Bronchial epithelial cell (primary cell): Measurements from ENCODE around the gene ZNF597. TPM values are rescaled to one million over a fixed set of nuclear protein-coding genes. Genes with fewer than 3 reads are reported as not detected.

ENCODE experiments used
- DNase-seq: peaks from one replicate; pipeline ENCODE4 v3.0.0-alpha.2; 2010; ENCODE audit warnings: low read depth
- FAIRE-seq: peaks from 2 replicates; lab custom pipeline; 2011; peaks lifted over from hg19 to GRCh38; lab: Jason Lieb, UNC
- H3K27me3 ChIP-seq: 2 replicates; pipeline ENCODE4 v1.5.1; 2011; ENCODE audit warnings: low read length; ENCODE audit not compliant: control insufficient read depth, insufficient read depth
- H3K36me3 ChIP-seq: 2 replicates; pipeline ENCODE4 v1.5.1; 2011; ENCODE audit warnings: low read length; ENCODE audit not compliant: control insufficient read depth, insufficient read depth
- H3K4me3 ChIP-seq: 2 replicates; pipeline ENCODE4 v1.5.1; 2011; ENCODE audit warnings: mild to moderate bottlenecking, low read depth, low read length, control low read depth
- CTCF ChIP-seq: IDR thresholded peaks from 2 replicates; pipeline ENCODE4 v1.5.1; 2011; ENCODE audit warnings: mild to moderate bottlenecking, moderate library complexity, low read length, control low read depth, inconsistent platforms; ENCODE audit not compliant: insufficient read depth, severe bottlenecking
- total RNA-seq: library from RNA; depleted of rRNA; stranded (reverse); fragments of >200 nt; gene quantifications from 2 replicates; pipeline ENCODE4 v1.2.1, GENCODE V29; 2014

ZNF597 gene
- total RNA-seq, 1 donor from 2014 or later: 1.3 TPM

DNA sequence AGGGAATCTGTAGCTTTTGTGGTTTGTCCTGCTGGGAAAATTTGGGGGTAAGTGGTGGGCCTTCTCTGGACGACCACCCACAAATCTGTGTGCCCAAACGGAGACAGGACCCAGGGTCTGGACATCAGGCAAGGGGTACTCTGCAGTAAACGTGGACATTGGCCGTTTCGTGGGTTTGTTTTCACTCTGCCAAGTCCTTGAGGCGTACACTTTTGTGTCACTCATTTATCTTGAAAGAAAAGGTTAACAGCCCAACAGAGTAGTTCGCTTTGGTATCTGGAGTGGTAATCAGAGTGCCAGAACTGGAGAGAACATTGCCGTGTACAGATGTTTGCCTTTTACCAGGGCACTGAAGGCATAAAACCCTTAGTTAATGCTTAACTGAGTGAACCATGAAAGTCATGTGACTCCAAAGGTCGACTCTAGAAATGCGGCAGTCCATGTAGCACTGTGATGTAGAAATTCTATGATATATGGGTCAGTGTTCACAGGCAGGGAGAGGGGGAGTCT lies 15.6 kb upstream of the ZNF597 start:
- DNase-seq: peak; percentile 17
- Histone ChIP-seq H3K27me3 (no peaks in the 10 kb centered on the region), H3K36me3 (no peaks in the 10 kb centered on the region), H3K4me3 (peak overlapping the region; percentile 71)
- FAIRE-seq: no peak
- no peak for TF ChIP-seq CTCF

GRCh38 chr16:3458278-3458851 lies 15.1 kb upstream of the ZNF597 start:
- FAIRE-seq: no peak
- peak; percentile 18 for DNase-seq

DNA sequence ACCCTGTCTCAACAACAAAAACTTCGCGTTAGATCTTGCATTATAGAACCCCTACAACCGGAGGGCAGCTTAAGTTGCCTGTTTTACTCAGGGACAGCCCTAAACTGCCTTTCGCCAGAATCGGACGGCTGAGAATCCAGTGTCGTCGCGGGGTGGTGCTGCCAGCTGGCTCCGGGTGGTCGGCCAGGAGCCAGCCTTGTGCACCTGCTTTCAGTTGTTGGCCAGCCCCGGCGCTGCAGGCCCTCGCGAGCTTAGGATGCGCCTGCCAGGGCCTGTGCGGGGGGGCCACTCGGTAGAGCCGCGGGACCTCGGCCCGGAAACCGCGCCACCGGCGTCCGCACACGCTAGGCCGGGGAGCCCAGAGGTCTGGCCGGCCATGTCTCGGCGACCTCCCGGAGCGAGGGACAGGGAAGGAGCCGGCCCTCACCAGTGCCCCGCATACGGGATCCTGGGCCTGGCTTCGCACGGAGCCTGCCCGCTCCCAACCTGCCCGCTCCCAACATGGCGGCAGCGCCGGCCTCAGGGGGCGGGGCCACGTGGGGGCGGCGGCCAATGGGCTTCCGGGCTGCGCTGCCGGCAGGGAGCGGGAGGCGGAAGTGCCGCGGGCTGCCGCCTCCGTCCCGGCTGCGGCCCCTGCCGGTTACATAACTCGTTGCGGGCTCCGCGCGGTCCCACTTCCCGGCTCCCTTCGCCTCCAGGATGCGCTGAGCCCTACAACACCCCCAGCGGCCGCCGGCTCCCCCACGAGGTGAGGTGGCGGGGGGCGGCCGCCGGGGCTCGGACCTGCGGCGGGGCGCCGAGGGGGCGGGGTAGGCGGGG lies 14.3 kb upstream of the ZNF597 start:
- H3K27me3 ChIP-seq: no peaks in the 10 kb centered on the region
- peak; percentile 67 for TF ChIP-seq CTCF
- DNase-seq (peak; percentile 69), FAIRE-seq (no peak)
- peak overlapping the region; percentile 71 for H3K4me3 ChIP-seq
- H3K36me3 ChIP-seq: no peaks in the 10 kb centered on the region

More at GRCh38 chr16:3458278-3458851, 15.1 kb upstream of the ZNF597 start:
- Histone ChIP-seq H3K4me3 (peak overlapping the region; percentile 71), H3K27me3 (no peaks in the 10 kb centered on the region), H3K36me3 (no peaks in the 10 kb centered on the region)
- no peak for TF ChIP-seq CTCF

- FAIRE-seq: no peak
Observed at GRCh38 chr16:3454631-3455147, 11.4 kb upstream of the ZNF597 start.

DNA sequence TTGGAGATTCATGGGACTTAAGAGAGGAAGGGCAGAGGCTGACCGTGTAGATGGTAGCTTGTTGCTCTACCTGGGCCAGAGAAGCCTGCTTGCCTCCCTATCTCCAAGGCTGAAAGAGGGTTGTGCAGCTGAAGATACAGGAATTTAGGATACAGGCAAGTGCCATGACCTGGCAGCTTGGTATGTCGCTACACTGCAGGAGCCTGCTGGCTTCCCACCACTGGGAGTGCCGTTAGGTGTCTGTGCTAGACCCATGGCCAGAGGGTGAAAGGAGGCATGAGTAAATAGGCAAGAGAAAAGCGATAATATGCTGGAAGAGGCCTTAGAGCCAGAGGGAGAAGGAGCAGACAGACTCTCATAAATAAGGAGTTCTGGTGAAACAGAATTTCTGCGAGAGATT lies 10.8 kb upstream of the ZNF597 start:
- DNase-seq (peak; percentile 27), FAIRE-seq (no peak)
- Histone ChIP-seq H3K4me3 (no peak overlapping the region), H3K27me3 (no peaks in the 10 kb centered on the region), H3K36me3 (no peaks in the 10 kb centered on the region)
- no peak for TF ChIP-seq CTCF

More at GRCh38 chr16:3454631-3455147, 11.4 kb upstream of the ZNF597 start:
- DNase-seq: no peak
- Histone ChIP-seq H3K36me3 (no peaks in the 10 kb centered on the region), H3K4me3 (no peak overlapping the region), H3K27me3 (no peaks in the 10 kb centered on the region)
- TF ChIP-seq CTCF: no peak
